ENCODE data around the gene EGFLAM. TPM values are rescaled to one million over a fixed set of nuclear protein-coding genes. Genes with fewer than 3 reads are reported as not detected.

The EGFLAM gene
- total RNA-seq, 1 experiment from 2014 or later: 1.1 TPM

GRCh38 chr5:38384396-38384795, 126.0 kb downstream of the EGFLAM start:
- Mint-ChIP-seq H3K36me3 (no peaks in the 10 kb centered on the region), H3K4me3 (no peak overlapping the region), H3K4me1 (peaks cover 35% of the 10 kb centered on the region), H3K27ac (no peak overlapping the region), H3K9me3 (no peaks in the 10 kb centered on the region), H3K27me3 (ENCODE audit: low read depth) (no peaks in the 10 kb centered on the region)
- POLR2A ChIA-PET: no interaction called here
- no peak for DNase-seq (ENCODE audit: low spot score)
- no peak for TF ChIP-seq CREB1 (CRISPR knock-in tag; IDR thresholded peaks at IDR 0.05)
- no peak for TF ChIP-seq KAT7 (CRISPR knock-in tag; IDR thresholded peaks at IDR 0.05; ENCODE audit: borderline replicate concordance)
- no peak for ATAC-seq
- CTCF ChIA-PET: interaction anchor here (0.5 to 2.5 kb wide), 5 partner anchors 20 to 165 kb away, joined by 3 to 22 read pairs (median 12); no protein-coding TSS in a partner anchor

GRCh38 chr5:38387161-38387560, 128.8 kb downstream of the EGFLAM start:
- CTCF ChIA-PET: interaction anchor here (0.6 to 1.2 kb wide), 4 partner anchors 55 to 445 kb away, joined by 3 to 4 read pairs (median 3); no protein-coding TSS in a partner anchor
- Mint-ChIP-seq H3K27me3 (ENCODE audit: low read depth) (no peaks in the 10 kb centered on the region), H3K9me3 (peaks cover 4% of the 10 kb centered on the region), H3K4me3 (no peak overlapping the region), H3K4me1 (peaks cover 11% of the 10 kb centered on the region), H3K36me3 (no peaks in the 10 kb centered on the region), H3K27ac (no peak overlapping the region)
- DNase-seq (ENCODE audit: low spot score): no peak
- no peak for TF ChIP-seq CDX4 (CRISPR knock-in tag; IDR thresholded peaks at IDR 0.05; ENCODE audit: borderline replicate concordance)
- no peak for TF ChIP-seq ZNF396 (CRISPR knock-in tag; IDR thresholded peaks at IDR 0.05; ENCODE audit: borderline replicate concordance)
- TF ChIP-seq ESRRA (CRISPR knock-in tag; IDR thresholded peaks at IDR 0.05; ENCODE audit: borderline replicate concordance): no peak
- ATAC-seq: no peak
- POLR2A ChIA-PET: no interaction called here

- H3K4me3 Mint-ChIP-seq: no peak overlapping the region
- H3K36me3 Mint-ChIP-seq: no peaks in the 10 kb centered on the region
- H3K27me3 Mint-ChIP-seq (ENCODE audit: low read depth): no peaks in the 10 kb centered on the region
- H3K4me1 Mint-ChIP-seq: peaks cover 9% of the 10 kb centered on the region
- H3K9me3 Mint-ChIP-seq: peaks cover 6% of the 10 kb centered on the region
- no peak for TF ChIP-seq ZNF121 (CRISPR knock-in tag; IDR thresholded peaks at IDR 0.05)
- no peak overlapping the region for H3K27ac Mint-ChIP-seq
- CTCF ChIA-PET: interaction anchor here (1.8 kb wide), 1 partner anchor 48 kb away, joined by 5 read pairs; no protein-coding TSS in a partner anchor
- DNase-seq (ENCODE audit: low spot score) (no peak), ATAC-seq (no peak)
- POLR2A ChIA-PET: no interaction called here
Measured at GRCh38 chr5:38393636-38394035, 135.3 kb downstream of the EGFLAM start.

GRCh38 chr5:38396766-38397165, 138.4 kb downstream of the EGFLAM start:
- ChIA-PET POLR2A (no interaction called here), CTCF (interaction anchor here (0.6 to 1.0 kb wide), 3 partner anchors 14 to 24 kb away, joined by 3 to 5 read pairs (median 4); no protein-coding TSS in a partner anchor)
- H3K36me3 Mint-ChIP-seq: no peaks in the 10 kb centered on the region
- ATAC-seq: peak; percentile 24; the same call in 1 of the 2 replicates
- no peak overlapping the region for H3K4me3 Mint-ChIP-seq
- no peaks in the 10 kb centered on the region for H3K27me3 Mint-ChIP-seq (ENCODE audit: low read depth)
- no peak for TF ChIP-seq TP53 (CRISPR knock-in tag; IDR thresholded peaks at IDR 0.05)
- 0 out of 2 replicates have a peak, but pooled peaks have one; percentile 38 for TF ChIP-seq ZNF423 (CRISPR knock-in tag; IDR thresholded peaks at IDR 0.05)
- H3K4me1 Mint-ChIP-seq: peaks cover 9% of the 10 kb centered on the region
- DNase-seq (ENCODE audit: low spot score): no peak
- H3K27ac Mint-ChIP-seq: no peak overlapping the region
- peaks cover 10% of the 10 kb centered on the region for H3K9me3 Mint-ChIP-seq

- Mint-ChIP-seq H3K4me3 (no peak overlapping the region), H3K4me1 (peaks cover 11% of the 10 kb centered on the region), H3K27ac (no peak overlapping the region), H3K27me3 (ENCODE audit: low read depth) (no peaks in the 10 kb centered on the region), H3K9me3 (0 out of 2 replicates have a peak, but pooled peaks cover 4% of the 10 kb centered on the region), H3K36me3 (no peaks in the 10 kb centered on the region)
- POLR2A ChIA-PET: no interaction called here
- CTCF ChIA-PET: no interaction called here
- ATAC-seq (no peak), DNase-seq (ENCODE audit: low spot score) (no peak)
- no peak for TF ChIP-seq USF1 (CRISPR knock-in tag; IDR thresholded peaks at IDR 0.05)
- no peak for TF ChIP-seq ZBTB21 (CRISPR knock-in tag; IDR thresholded peaks at IDR 0.05; ENCODE audit: borderline replicate concordance)
- TF ChIP-seq ZSCAN18 (CRISPR knock-in tag; IDR thresholded peaks at IDR 0.05): no peak
- TF ChIP-seq ZNF512 (CRISPR knock-in tag; IDR thresholded peaks at IDR 0.05; ENCODE audit: borderline replicate concordance): no peak
- TF ChIP-seq AR (CRISPR knock-in tag; IDR thresholded peaks at IDR 0.05): no peak
- TF ChIP-seq ELF4 (CRISPR knock-in tag; IDR thresholded peaks at IDR 0.05; ENCODE audit: low read depth): no peak
- TF ChIP-seq MXD4 (CRISPR knock-in tag; IDR thresholded peaks at IDR 0.05; ENCODE audit: borderline replicate concordance): no peak
- no peak for TF ChIP-seq FOXJ3 (CRISPR knock-in tag; IDR thresholded peaks at IDR 0.05; ENCODE audit: borderline replicate concordance)
- no peak for TF ChIP-seq TEAD4 (CRISPR knock-in tag; IDR thresholded peaks at IDR 0.05)
- no peak for TF ChIP-seq RORB (CRISPR knock-in tag; IDR thresholded peaks at IDR 0.05)
- TF ChIP-seq FOXK1 (CRISPR knock-in tag; IDR thresholded peaks at IDR 0.05): no peak
- TF ChIP-seq PRRX2 (CRISPR knock-in tag; IDR thresholded peaks at IDR 0.05): no peak
Measured at GRCh38 chr5:38400365-38400764, 142.0 kb downstream of the EGFLAM start.
